Measurements from ENCODE around the gene VAT1L.

Gene VAT1L

DNA sequence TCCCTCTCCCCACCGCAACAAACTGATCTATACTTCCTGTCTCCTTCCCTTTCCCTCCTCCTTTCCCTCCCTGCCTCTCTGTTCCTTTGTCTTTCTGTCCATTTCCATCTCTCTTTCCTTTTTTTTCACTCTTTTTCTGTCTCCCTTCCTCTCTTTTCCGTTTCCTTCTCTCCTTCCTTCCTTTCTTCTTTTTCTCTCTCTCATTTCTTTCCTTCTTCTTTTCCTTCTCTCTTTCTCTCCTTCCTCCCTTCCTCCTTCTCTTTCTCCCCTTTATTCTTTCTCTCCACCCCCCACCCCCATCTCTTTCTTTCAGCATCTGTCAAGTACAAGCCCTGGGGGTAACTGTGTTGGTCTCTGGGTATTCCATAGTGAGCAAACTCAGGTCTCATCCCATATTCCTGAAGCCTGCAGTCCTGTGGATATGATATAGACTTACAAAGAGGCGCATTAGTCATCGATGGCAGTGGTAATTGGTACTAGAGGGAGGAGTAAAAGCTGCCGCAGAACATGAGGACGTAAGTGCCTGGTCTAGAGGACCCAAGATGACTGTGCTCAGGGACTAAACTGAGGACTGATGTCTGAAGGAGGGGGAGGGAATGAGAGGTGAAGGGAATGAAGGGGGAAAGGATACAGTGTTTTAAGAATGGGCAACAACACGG lies 50.4 kb downstream of the VAT1L start:
- Histone ChIP-seq H3K9me3 (ENCODE audit: control insufficient read depth, low read depth, low read length) (no peaks in the 10 kb centered on the region), H3K4me3 (ENCODE audit: low read length) (no peak overlapping the region), H3K9ac (ENCODE audit: low read length) (no peak overlapping the region), H3K27ac (ENCODE audit: low read length) (no peak overlapping the region), H3K4me1 (ENCODE audit: control insufficient read depth, low read depth, low read length) (peaks cover 7% of the 10 kb centered on the region), H3K36me3 (ENCODE audit: control insufficient read depth, low read depth, low read length) (peaks cover 9% of the 10 kb centered on the region), H3K27me3 (ENCODE audit: control insufficient read depth, insufficient read depth, low read length) (no peaks in the 10 kb centered on the region)

DNA sequence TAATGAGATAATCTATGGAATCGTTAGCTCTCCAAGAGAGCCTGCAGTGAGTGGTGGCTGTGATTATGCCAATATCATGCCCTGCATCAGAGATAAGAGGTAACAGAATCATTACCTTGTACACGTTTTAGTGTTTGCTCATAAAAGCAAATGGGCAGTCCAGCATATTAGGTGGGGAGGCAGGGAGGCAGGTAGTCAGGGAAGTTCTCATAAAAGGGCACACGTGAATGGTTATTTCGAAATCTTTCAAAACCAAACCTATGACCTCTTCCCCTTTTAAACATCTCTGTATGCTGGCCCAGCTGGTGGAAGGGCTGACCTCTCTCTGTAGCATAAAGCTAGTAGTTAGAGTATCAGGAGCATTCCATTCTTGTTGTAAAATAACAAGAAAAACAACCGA lies 51.7 kb downstream of the VAT1L start:
- Histone ChIP-seq H3K4me1 (ENCODE audit: control insufficient read depth, low read depth, low read length) (no peaks in the 10 kb centered on the region), H3K4me3 (ENCODE audit: low read length) (no peak overlapping the region), H3K27ac (ENCODE audit: low read length) (no peak overlapping the region), H3K9me3 (ENCODE audit: control insufficient read depth, low read depth, low read length) (no peaks in the 10 kb centered on the region), H3K9ac (ENCODE audit: low read length) (no peak overlapping the region), H3K36me3 (ENCODE audit: control insufficient read depth, low read depth, low read length) (peaks cover 9% of the 10 kb centered on the region), H3K27me3 (ENCODE audit: control insufficient read depth, insufficient read depth, low read length) (no peaks in the 10 kb centered on the region)

DNA sequence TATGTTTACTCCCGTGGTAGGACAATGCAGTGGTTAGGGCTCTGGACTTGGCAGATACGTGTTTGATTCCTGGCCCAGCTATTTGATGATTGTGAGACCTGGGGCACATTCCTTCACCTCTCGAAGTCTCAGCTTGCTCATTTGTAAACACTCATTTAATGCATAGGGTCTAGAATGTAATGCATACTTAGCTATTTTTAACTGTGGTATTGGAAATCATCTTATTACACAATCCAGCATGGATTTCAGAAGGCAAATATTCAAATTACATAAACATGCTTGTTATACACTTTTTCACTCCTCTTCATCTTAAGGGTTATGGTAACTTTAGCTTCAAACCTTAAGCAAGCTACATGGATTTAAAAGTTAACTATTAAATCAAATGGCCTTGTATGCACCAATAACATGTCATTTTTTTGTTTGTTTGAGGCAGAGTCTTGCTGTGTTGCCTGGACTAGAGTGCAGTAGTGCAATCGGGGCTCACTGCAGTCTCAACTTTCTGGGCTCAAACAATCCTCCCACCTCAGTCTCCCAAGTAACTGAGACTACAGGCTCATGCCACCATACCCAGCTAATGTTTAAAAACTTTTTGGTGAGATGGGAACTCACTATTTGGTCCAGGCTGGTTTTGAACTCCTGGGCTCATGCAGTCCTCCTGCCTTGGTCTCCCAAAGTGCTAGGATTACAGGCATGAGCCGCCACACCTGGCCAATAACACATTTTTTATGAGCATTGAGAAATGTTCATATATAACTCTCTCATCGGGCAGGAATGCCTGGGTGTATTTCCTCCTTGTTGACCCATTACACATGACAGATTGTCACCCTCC lies 52.5 kb downstream of the VAT1L start:
- Histone ChIP-seq H3K27me3 (ENCODE audit: control insufficient read depth, insufficient read depth, low read length) (no peaks in the 10 kb centered on the region), H3K36me3 (ENCODE audit: control insufficient read depth, low read depth, low read length) (peaks cover 9% of the 10 kb centered on the region), H3K9me3 (ENCODE audit: control insufficient read depth, low read depth, low read length) (no peaks in the 10 kb centered on the region), H3K27ac (ENCODE audit: low read length) (no peak overlapping the region), H3K4me1 (ENCODE audit: control insufficient read depth, low read depth, low read length) (no peaks in the 10 kb centered on the region), H3K9ac (ENCODE audit: low read length) (no peak overlapping the region), H3K4me3 (ENCODE audit: low read length) (no peak overlapping the region)

DNA sequence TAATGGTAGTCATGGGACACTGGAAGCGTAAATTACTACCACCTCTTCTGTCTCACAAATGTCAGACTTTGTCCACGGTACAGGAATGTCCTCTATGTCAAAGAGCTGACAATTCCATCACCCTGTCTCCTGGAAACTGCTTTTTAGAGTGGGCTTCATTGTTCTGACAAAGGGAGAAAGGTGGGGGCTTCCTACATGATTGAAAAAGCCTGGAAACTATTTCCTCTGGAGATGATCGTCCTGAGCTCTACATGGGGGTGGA lies 53.1 kb downstream of the VAT1L start:
- Histone ChIP-seq H3K36me3 (ENCODE audit: control insufficient read depth, low read depth, low read length) (peaks cover 9% of the 10 kb centered on the region), H3K27me3 (ENCODE audit: control insufficient read depth, insufficient read depth, low read length) (no peaks in the 10 kb centered on the region), H3K27ac (ENCODE audit: low read length) (no peak overlapping the region), H3K4me1 (ENCODE audit: control insufficient read depth, low read depth, low read length) (no peaks in the 10 kb centered on the region), H3K9ac (ENCODE audit: low read length) (no peak overlapping the region), H3K4me3 (ENCODE audit: low read length) (no peak overlapping the region), H3K9me3 (ENCODE audit: control insufficient read depth, low read depth, low read length) (no peaks in the 10 kb centered on the region)

DNA sequence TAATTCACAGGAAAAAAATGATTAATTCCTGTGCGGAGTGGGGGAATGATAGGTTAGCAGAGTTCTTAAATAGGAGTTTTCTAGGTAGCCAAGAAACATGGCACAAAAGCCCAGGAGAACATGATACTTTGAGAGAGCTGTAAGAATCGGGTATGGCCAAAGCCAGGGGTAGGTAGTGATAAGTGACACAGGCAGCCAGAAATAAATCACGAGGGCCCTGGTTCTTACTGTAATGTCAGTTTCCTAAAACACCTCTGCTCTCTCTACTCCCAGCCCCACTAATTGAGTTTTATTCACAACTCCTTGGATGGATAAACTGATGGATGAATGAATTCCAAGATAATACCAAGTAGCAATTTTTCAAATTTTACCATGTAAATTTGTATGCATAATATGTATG lies 54.1 kb downstream of the VAT1L start:
- Histone ChIP-seq H3K4me3 (ENCODE audit: low read length) (no peak overlapping the region), H3K9ac (ENCODE audit: low read length) (no peak overlapping the region), H3K36me3 (ENCODE audit: control insufficient read depth, low read depth, low read length) (peaks cover 11% of the 10 kb centered on the region), H3K9me3 (ENCODE audit: control insufficient read depth, low read depth, low read length) (no peaks in the 10 kb centered on the region), H3K27me3 (ENCODE audit: control insufficient read depth, insufficient read depth, low read length) (no peaks in the 10 kb centered on the region), H3K27ac (ENCODE audit: low read length) (no peak overlapping the region), H3K4me1 (ENCODE audit: control insufficient read depth, low read depth, low read length) (no peaks in the 10 kb centered on the region)

DNA sequence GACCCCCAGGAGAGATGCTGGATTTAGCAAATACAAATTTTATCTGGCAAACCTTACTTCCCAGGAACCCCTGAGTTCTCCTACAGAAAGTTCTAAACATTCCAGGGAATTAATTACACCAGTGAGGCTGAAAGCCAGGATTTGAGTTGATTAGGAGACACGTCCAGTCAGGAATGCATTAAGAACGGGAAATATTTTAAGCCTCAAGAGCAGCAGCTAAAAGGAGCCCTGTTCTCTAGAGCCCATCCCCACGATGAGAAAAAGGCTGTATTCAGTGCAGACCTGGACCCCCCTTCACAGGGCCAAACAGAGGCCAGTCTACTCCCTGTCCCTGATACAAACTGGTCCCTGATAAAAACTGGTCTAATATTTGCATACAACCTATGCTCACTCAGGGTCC lies 55.0 kb downstream of the VAT1L start:
- Histone ChIP-seq H3K27me3 (ENCODE audit: control insufficient read depth, insufficient read depth, low read length) (no peaks in the 10 kb centered on the region), H3K36me3 (ENCODE audit: control insufficient read depth, low read depth, low read length) (peaks cover 16% of the 10 kb centered on the region), H3K9me3 (ENCODE audit: control insufficient read depth, low read depth, low read length) (no peaks in the 10 kb centered on the region), H3K27ac (ENCODE audit: low read length) (no peak overlapping the region), H3K4me3 (ENCODE audit: low read length) (no peak overlapping the region), H3K4me1 (ENCODE audit: control insufficient read depth, low read depth, low read length) (no peaks in the 10 kb centered on the region), H3K9ac (ENCODE audit: low read length) (no peak overlapping the region)

DNA sequence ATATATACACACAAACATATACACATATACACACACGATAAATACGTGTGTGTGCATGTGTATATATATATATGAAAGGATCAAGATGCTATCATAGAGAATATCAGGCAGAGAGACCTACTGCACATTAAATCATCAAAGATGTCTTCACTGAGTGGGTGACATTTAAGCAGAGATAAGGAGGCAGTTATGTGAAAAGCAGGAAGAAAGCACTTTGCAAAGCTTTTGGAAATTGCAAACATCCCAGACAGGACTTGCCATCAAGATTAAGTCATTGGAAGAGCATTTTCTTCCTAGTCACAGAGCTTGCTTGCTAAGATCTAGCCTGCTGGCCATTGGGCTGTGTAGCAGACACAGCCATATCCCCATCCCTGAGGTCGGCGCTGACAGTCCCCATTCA lies 56.4 kb downstream of the VAT1L start:
- no peak overlapping the region for H3K4me3 ChIP-seq (ENCODE audit: low read length)
- no peak overlapping the region for H3K9ac ChIP-seq (ENCODE audit: low read length)
- H3K36me3 ChIP-seq (ENCODE audit: control insufficient read depth, low read depth, low read length): peaks cover 17% of the 10 kb centered on the region
- no peaks in the 10 kb centered on the region for H3K4me1 ChIP-seq (ENCODE audit: control insufficient read depth, low read depth, low read length)
- H3K27ac ChIP-seq (ENCODE audit: low read length): no peak overlapping the region
- H3K9me3 ChIP-seq (ENCODE audit: control insufficient read depth, low read depth, low read length): no peaks in the 10 kb centered on the region
- no peaks in the 10 kb centered on the region for H3K27me3 ChIP-seq (ENCODE audit: control insufficient read depth, insufficient read depth, low read length)

DNA sequence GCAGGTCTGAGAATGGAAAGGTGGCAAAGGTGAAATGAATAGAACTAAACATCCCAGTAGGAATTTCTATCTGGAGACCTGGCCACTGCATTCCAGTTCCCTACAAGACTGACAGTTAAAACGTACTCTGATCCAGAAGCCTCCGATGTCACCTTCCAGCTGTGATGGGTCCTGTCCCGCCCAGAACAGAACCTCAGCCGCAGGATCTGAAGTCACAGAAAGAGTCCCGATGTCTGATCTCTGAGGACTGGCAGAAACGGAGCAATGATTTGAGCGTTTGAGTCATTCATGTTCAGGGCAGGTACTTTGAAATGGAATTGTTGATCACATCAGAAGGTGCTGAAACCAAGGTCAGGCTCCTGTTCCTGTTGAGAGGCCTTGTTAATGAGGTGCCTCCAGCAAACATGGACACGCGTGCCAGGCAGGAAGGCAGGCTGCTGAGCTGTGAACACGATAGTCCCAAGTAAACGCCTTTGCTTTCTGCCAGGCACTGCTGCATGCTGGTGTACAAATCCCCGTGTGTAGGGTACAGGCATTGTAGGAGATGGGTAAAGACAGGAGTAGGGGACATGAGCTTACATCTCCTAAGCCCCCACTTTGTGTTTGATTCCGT lies 61.4 kb downstream of the VAT1L start:
- H3K27me3 ChIP-seq (ENCODE audit: control insufficient read depth, insufficient read depth, low read length): no peaks in the 10 kb centered on the region
- no peak overlapping the region for H3K9ac ChIP-seq (ENCODE audit: low read length)
- H3K4me3 ChIP-seq (ENCODE audit: low read length): no peak overlapping the region
- peaks cover 3% of the 10 kb centered on the region for H3K4me1 ChIP-seq (ENCODE audit: control insufficient read depth, low read depth, low read length)
- H3K9me3 ChIP-seq (ENCODE audit: control insufficient read depth, low read depth, low read length): no peaks in the 10 kb centered on the region
- H3K27ac ChIP-seq (ENCODE audit: low read length): no peak overlapping the region
- peaks cover 9% of the 10 kb centered on the region for H3K36me3 ChIP-seq (ENCODE audit: control insufficient read depth, low read depth, low read length)

DNA sequence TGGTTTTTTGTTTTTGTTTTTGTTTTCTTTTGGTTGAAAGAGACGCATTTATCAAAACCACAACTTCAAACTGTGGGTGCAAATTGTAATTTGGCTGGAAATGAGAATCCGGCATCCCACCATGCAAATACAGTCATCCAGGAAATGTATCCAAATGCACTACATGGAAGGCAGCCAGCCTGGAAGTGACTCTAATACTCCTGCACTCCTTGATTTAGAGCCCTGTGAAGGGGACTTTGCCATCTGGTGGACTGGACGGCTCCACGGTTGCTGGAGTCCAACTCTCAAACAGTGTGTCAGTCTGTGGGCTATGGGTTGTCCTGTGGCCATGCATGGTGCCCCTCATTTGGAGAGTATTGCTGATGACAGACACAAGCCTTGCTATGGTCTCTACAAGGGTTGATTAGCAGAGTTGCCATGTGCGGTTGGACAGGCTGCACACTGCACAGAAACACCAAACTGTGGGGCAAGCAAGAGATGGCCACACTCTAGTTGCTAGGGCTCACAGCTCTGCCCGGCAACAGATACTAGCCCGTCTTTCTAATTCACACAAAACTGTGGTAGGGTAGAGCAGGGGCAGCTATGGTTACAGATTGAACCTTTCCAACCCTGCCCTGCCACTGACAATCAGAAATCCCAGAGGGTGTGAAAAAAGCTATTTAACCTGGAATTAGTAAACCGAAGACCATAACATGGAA lies 62.4 kb downstream of the VAT1L start:
- Histone ChIP-seq H3K4me1 (ENCODE audit: control insufficient read depth, low read depth, low read length) (peaks cover 3% of the 10 kb centered on the region), H3K4me3 (ENCODE audit: low read length) (no peak overlapping the region), H3K27me3 (ENCODE audit: control insufficient read depth, insufficient read depth, low read length) (no peaks in the 10 kb centered on the region), H3K9ac (ENCODE audit: low read length) (no peak overlapping the region), H3K9me3 (ENCODE audit: control insufficient read depth, low read depth, low read length) (no peaks in the 10 kb centered on the region), H3K36me3 (ENCODE audit: control insufficient read depth, low read depth, low read length) (peaks cover 9% of the 10 kb centered on the region), H3K27ac (ENCODE audit: low read length) (no peak overlapping the region)

DNA sequence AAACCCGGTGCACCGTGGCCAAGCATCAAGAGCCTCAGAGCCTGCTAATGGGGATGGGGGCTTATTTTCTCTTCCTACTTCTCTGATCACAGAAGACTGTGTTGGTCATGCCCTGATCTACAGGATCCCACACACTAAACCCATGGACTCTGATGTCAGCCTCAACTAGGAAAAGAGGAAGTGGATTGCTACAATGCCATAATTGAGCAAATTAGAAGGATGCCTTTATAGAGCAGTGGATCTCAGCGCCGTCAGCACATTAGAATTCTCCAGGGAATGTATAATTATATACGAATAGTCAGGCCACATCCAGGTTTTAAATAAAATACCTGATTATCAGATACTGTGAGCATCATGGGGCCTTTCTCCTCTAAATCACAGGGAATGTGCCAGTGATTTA lies 64.8 kb downstream of the VAT1L start:
- H3K4me3 ChIP-seq (ENCODE audit: low read length): no peak overlapping the region
- no peaks in the 10 kb centered on the region for H3K9me3 ChIP-seq (ENCODE audit: control insufficient read depth, low read depth, low read length)
- no peaks in the 10 kb centered on the region for H3K27me3 ChIP-seq (ENCODE audit: control insufficient read depth, insufficient read depth, low read length)
- H3K9ac ChIP-seq (ENCODE audit: low read length): no peak overlapping the region
- no peak overlapping the region for H3K27ac ChIP-seq (ENCODE audit: low read length)
- peaks cover 5% of the 10 kb centered on the region for H3K36me3 ChIP-seq (ENCODE audit: control insufficient read depth, low read depth, low read length)
- peaks cover 19% of the 10 kb centered on the region for H3K4me1 ChIP-seq (ENCODE audit: control insufficient read depth, low read depth, low read length)

DNA sequence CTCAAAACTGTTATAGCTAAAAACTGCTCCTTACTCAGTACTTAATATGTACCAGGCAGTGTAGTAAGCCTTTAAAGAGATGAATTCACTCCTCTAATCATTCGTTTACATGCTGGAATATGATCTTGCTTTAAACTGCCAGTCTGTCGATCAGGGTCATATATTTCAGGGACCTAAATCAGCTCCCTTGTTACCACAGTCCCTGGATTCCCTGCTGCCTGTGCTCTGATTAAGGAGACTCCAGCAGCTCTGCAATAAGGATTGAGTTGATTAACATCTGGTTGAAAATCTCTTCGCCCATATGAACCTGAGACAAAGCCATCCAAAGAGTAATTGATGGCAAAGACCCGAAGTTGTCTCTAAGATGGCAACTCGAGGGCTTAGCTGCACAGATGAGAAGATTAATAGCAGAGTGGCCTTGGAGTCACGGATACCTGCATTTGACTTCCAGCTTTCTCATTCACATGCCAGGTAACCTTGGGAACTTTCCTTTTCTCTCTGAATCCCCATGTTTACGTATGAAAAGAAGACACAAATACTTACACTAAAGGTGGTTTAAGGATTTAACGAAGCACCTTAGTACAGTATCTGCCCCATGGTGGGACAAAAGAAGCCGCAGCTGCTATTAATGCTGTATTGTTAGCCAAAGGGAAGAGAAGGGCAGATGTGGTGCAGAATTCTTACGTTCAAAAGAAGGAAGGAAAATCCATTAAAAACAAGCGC lies 68.2 kb downstream of the VAT1L start:
- no peaks in the 10 kb centered on the region for H3K27me3 ChIP-seq (ENCODE audit: control insufficient read depth, insufficient read depth, low read length)
- peak overlapping the region; percentile 8 for H3K9ac ChIP-seq (ENCODE audit: low read length)
- H3K27ac ChIP-seq (ENCODE audit: low read length): peak overlapping the region; percentile 1
- H3K4me1 ChIP-seq (ENCODE audit: control insufficient read depth, low read depth, low read length): peaks cover 19% of the 10 kb centered on the region
- H3K4me3 ChIP-seq (ENCODE audit: low read length): peak overlapping the region; percentile 0
- no peaks in the 10 kb centered on the region for H3K36me3 ChIP-seq (ENCODE audit: control insufficient read depth, low read depth, low read length)
- H3K9me3 ChIP-seq (ENCODE audit: control insufficient read depth, low read depth, low read length): no peaks in the 10 kb centered on the region

Data from iPS-18a (cell line).